ENCODE data around the gene PODXL2. TPM values are rescaled to one million over a fixed set of nuclear protein-coding genes. Genes with fewer than 3 reads are reported as not detected.

The PODXL2 gene, protein sequence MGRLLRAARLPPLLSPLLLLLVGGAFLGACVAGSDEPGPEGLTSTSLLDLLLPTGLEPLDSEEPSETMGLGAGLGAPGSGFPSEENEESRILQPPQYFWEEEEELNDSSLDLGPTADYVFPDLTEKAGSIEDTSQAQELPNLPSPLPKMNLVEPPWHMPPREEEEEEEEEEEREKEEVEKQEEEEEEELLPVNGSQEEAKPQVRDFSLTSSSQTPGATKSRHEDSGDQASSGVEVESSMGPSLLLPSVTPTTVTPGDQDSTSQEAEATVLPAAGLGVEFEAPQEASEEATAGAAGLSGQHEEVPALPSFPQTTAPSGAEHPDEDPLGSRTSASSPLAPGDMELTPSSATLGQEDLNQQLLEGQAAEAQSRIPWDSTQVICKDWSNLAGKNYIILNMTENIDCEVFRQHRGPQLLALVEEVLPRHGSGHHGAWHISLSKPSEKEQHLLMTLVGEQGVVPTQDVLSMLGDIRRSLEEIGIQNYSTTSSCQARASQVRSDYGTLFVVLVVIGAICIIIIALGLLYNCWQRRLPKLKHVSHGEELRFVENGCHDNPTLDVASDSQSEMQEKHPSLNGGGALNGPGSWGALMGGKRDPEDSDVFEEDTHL
- total RNA-seq, result 3.1 and 8.3 TPM in 2 replicates

DNA sequence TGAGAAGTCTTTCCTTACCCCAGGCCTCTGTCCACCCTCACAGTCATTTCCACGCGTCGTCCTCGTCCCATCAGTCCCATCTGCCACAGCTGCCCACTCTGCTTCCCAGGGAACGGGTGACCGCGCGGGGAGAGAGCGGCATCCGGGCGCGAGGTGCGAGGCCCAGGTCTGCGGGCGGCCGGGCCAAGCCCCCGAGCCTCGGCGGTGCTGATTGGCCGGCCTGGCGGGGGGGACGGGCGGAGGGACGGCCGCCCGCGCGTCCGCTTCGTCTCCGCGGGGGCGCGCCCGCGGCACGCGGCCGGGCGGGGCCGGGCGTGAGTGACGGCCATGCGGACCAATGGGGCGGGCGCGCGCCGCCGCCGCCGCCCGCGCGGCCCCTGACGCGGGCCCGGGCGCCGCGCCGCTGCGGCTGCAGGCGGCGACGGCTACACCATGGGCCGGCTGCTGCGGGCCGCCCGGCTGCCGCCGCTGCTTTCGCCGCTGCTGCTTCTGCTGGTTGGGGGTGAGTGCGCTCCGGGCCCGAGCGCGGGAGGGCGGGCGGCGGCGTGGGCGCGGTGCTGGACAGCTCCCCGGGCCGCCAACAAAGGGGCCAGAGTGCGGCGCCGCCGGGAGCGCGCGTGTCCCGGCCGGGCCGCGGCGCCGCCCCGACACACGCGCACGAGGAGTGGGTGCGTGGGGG, at the start of gene PODXL2:
Gene PODXL2 (plus strand): TSS at position 398 of the 679 bp plus-strand sequence. CDS start 35 bp downstream, at position 433.

DNA sequence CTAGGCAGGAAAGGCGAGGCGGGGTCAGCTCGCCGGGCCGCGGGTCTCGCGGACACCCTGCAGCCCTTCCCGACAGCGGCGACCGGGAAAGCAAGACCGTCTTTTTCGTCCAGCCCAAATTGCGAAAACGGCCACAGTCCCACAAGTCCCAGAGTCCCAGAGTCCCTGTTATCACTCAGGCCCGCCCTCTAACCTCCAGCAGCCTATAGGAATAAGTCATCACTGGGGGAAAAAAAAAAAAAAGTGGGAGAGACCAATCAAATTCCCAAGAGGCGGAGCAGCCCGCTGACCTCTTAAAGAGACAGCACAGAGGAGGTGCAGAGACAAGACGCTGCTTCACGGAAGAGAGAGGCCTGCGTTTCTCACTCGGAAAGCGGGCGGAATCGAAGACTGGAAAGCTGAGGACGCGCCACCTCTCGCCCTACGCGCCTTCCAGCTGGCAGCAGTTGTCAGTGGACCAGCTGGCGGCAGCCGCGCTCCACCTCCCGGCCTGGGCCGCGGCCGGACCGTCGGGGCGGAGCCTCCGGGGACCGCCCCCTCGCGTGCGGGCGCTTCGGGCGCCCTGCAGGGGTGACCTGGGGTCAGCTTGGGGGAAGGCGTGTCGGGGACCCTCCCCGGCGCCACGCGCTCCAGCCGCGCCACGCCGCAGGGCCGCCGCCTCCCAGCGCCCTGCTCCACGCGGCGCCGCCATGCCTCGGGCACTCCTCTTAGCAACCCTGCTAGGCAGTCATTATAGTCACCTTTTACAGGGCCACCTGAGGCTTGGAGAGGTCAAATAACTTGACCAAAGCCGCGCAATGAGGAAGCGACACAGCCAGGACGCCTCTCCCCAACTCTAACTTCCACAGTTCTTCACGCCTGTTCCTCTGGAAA, 38.2 kb upstream of the PODXL2 start, which contains the start of gene TPRA1:
Gene TPRA1 (minus strand): TSS at position 141 of the 873 bp plus-strand sequence. CDS start 10,587 bp downstream, outside the sequence.

DNA sequence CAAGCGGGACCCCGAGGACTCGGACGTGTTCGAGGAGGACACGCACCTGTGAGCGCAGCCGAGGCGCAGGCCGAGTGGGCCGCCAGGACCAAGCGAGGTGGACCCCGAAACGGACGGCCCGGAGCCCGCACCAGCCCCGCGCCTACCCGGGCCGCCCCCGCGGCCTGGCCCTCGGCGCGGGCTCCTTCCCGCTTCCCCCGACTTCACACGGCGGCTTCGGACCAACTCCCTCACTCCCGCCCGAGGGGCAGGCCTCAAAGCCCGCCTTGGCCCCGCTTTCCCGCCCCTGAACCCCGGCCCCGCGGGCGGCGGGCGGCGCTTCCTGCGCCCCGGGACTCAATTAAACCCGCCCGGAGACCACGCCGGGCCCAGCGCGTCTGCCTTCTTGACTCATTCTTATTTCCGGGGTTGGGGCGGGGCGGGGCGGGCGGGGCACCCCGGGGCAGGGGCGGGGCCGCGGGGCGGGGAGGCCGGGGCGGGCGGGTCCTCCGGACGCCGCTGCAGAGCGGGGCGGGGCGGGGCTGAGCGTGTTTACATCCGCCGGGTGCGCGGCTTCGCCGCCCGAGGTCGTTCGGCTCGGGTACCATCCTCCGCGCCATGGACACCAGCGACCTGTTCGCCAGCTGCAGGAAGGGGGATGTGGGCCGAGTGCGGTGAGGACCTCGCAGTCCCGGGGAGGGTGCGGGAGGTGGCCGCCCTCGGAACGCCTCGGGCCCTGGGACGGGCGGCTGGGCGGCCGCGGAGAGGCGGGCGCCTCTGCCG, 43.6 kb downstream of the PODXL2 start, which contains the start of gene ABTB1:
Gene ABTB1 (plus strand): TSS at position 524 of the 762 bp plus-strand sequence. CDS start 74 bp downstream, at position 598.

Other genes starting within 250 kb of the PODXL2 start
- 51.2 and 63.5 TPM in 2 replicates for gene TPRA1, start 38.5 kb upstream of the PODXL2 start, total RNA-seq
- 16.5 and 17.5 TPM in 2 replicates for gene MCM2, start 30.8 kb upstream of the PODXL2 start, total RNA-seq
- 13.2 and 14.1 TPM in 2 replicates for gene ABTB1, start 43.8 kb downstream of the PODXL2 start, total RNA-seq
- gene MGLL, start 193.3 kb downstream of the PODXL2 start, total RNA-seq, result 27.4 and 32.3 TPM in 2 replicates